ENCODE data around the gene USP36.

GRCh38 chr17:78849026-78849425 is 8.4 kb upstream of the USP36 start:
- TF ChIP-seq, protein P1, sequence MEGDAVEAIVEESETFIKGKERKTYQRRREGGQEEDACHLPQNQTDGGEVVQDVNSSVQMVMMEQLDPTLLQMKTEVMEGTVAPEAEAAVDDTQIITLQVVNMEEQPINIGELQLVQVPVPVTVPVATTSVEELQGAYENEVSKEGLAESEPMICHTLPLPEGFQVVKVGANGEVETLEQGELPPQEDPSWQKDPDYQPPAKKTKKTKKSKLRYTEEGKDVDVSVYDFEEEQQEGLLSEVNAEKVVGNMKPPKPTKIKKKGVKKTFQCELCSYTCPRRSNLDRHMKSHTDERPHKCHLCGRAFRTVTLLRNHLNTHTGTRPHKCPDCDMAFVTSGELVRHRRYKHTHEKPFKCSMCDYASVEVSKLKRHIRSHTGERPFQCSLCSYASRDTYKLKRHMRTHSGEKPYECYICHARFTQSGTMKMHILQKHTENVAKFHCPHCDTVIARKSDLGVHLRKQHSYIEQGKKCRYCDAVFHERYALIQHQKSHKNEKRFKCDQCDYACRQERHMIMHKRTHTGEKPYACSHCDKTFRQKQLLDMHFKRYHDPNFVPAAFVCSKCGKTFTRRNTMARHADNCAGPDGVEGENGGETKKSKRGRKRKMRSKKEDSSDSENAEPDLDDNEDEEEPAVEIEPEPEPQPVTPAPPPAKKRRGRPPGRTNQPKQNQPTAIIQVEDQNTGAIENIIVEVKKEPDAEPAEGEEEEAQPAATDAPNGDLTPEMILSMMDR (conservative IDR thresholded peaks at IDR 0.05; ENCODE audit: low read length), result no peak
- TF ChIP-seq EZH2phosphoT487 (IDR thresholded peaks at IDR 0.05; ENCODE audit: borderline replicate concordance, low read depth, low read length), result no peak

Data from OCI-LY7 (cell line).